GM12878 (cell line): ENCODE measurements around the gene CMTM4. TPM values are rescaled to one million over a fixed set of nuclear protein-coding genes. Genes with fewer than 3 reads are reported as not detected.

Source experiments
- ATAC-seq: fragments of 200-7000 bp; cut with Tn5 transposase; 3 replicates; pipeline ENCODE4 v1.9.1; 2020; ENCODE audit warnings: mild to moderate bottlenecking, moderate library complexity
- BruUV-seq: library from RNA; stranded (reverse); fragments of 400-500 nt; replicated peaks from 2 replicates; lab custom pipeline; 2021; lab: Mats Ljungman, UMichigan
- CTCF ChIA-PET: fragments of 300-600 bp; sonication (Branson Sonifier 250); formaldehyde crosslinking; extraction: SDS; loops from one replicate; lab custom pipeline; 2021; ENCODE audit warnings: inconsistent platforms; lab: Yijun Ruan, JAX
- POLR2A ChIA-PET: fragments of 350-600 bp; formaldehyde crosslinking; extraction: SDS; loops from one replicate; lab custom pipeline; 2021; ENCODE audit warnings: inconsistent platforms; lab: Charles Lee
- RAD21 ChIA-PET: fragments of 300-600 bp; sonication (Branson Sonifier 250); formaldehyde crosslinking; loops from one replicate; lab custom pipeline; 2023; ENCODE audit warnings: antibody characterized with exemption; ENCODE audit not compliant: unreplicated experiment; lab: Charles Lee
- SMC1A ChIA-PET: fragments of 300-600 bp; sonication (Branson Sonifier 250); formaldehyde crosslinking; loops from one replicate; lab custom pipeline; 2023; ENCODE audit not compliant: unreplicated experiment, uncharacterized antibody; lab: Charles Lee
- DNase-seq: peaks from one replicate; pipeline ENCODE4 v3.0.0-alpha.2; 2011; ENCODE audit warnings: low read depth, low spot score
- FAIRE-seq: peaks from 3 replicates; lab custom pipeline; 2011; peaks lifted over from hg19 to GRCh38; lab: Jason Lieb, UNC
- H2AFZ ChIP-seq: 2 replicates; pipeline ENCODE4 v1.6.0; 2011; ENCODE audit warnings: low read depth, low read length, control low read depth; ENCODE audit not compliant: control insufficient read depth
- H3K27ac ChIP-seq: 2 replicates; pipeline ENCODE4 v1.5.1; 2011; ENCODE audit warnings: control low read depth; ENCODE audit not compliant: control insufficient read depth, insufficient read depth
- H3K27me3 ChIP-seq, 2 experiments: replicated peaks in 1 of 2; 2 replicates each; pipeline versions ENCODE4 v1.6.0 to v1.6.1; 2011; ENCODE audit warnings: low read length in 1 of 2; ENCODE audit not compliant: control insufficient read depth in 2 of 2, insufficient read depth in 2 of 2
- H3K36me3 ChIP-seq, 2 experiments: 2 replicates each; pipeline ENCODE4 v1.5.1; 2011; ENCODE audit warnings: low read length in 1 of 2; ENCODE audit not compliant: control insufficient read depth in 2 of 2, insufficient read depth in 2 of 2
- H3K4me1 ChIP-seq: 2 replicates; pipeline ENCODE4 v1.6.1; 2011; ENCODE audit warnings: mild to moderate bottlenecking, low read length, moderate library complexity, mixed read lengths; ENCODE audit not compliant: control insufficient read depth, insufficient read depth
- H3K4me2 ChIP-seq: 2 replicates; pipeline ENCODE4 v1.6.0; 2011; ENCODE audit warnings: control low read depth; ENCODE audit not compliant: control insufficient read depth, insufficient read depth
- H3K4me3 ChIP-seq: fragments of 200-600 bp; sonication (generic); 2 replicates; pipeline ENCODE4 v1.5.1; 2016
- H3K79me2 ChIP-seq: 2 replicates; pipeline ENCODE4 v1.6.0; 2011; ENCODE audit warnings: low read length; ENCODE audit not compliant: control insufficient read depth, insufficient read depth
- H3K9ac ChIP-seq: 2 replicates; pipeline ENCODE4 v1.8.0; 2011; ENCODE audit warnings: low read length, control low read depth, mixed read lengths; ENCODE audit not compliant: control insufficient read depth, insufficient read depth
- H3K9me3 ChIP-seq: replicated peaks from 3 replicates; pipeline ENCODE4 v1.5.1; 2011; ENCODE audit warnings: mild to moderate bottlenecking, low read length; ENCODE audit not compliant: control insufficient read depth, insufficient read depth
- H4K20me1 ChIP-seq: 2 replicates; pipeline ENCODE4 v1.6.0; 2011; ENCODE audit not compliant: control insufficient read depth, insufficient read depth
- GATAD2B ChIP-seq: fragments of 450-650 bp; conservative IDR thresholded peaks from 2 replicates; pipeline ENCODE4 v1.6.1; 2017; ENCODE audit warnings: low read depth, mild to moderate bottlenecking, moderate library complexity
- IRF4 ChIP-seq: IDR thresholded peaks from 2 replicates; pipeline ENCODE4 v1.6.1; 2011; ENCODE audit warnings: low read depth, low read length
- IRF5 ChIP-seq: fragments of 450-650 bp; IDR thresholded peaks from 2 replicates; pipeline ENCODE4 v1.6.1; 2017; ENCODE audit warnings: borderline replicate concordance
- MYB ChIP-seq: fragments of 150-350 bp; IDR thresholded peaks from 2 replicates; pipeline ENCODE4 v1.6.1; 2014; ENCODE audit warnings: mild to moderate bottlenecking, low read depth, low read length, borderline replicate concordance
- REST ChIP-seq: IDR thresholded peaks from 2 replicates; pipeline ENCODE4 v1.6.1; 2012; ENCODE audit warnings: mild to moderate bottlenecking, low read depth, low read length
- SMAD5 ChIP-seq: IDR thresholded peaks from 2 replicates; pipeline ENCODE4 v1.6.1; 2016; ENCODE audit warnings: antibody characterized with exemption, low read depth
- SUZ12 ChIP-seq: fragments of 200-600 bp; sonication (generic); IDR thresholded peaks from one replicate; pipeline ENCODE4 v1.6.1; 2018; ENCODE audit warnings: antibody characterized with exemption, mild to moderate bottlenecking; ENCODE audit not compliant: unreplicated experiment
- USF2 ChIP-seq: IDR thresholded peaks from 2 replicates; pipeline ENCODE4 v1.6.1; 2011; ENCODE audit warnings: low read depth, low read length, improper control_type of control experiment, borderline replicate concordance
- ZNF207 ChIP-seq: fragments of 450-650 bp; IDR thresholded peaks from 2 replicates; pipeline ENCODE4 v1.6.1; 2014; ENCODE audit warnings: antibody characterized with exemption, mild to moderate bottlenecking, borderline replicate concordance
- ZNF274 ChIP-seq: IDR thresholded peaks from one replicate; pipeline ENCODE4 v1.8.0; 2011; ENCODE audit not compliant: insufficient read length, insufficient read depth
- ZSCAN29 ChIP-seq: fragments of 450-650 bp; IDR thresholded peaks from 2 replicates; pipeline ENCODE4 v1.6.1; 2017; ENCODE audit warnings: mild to moderate bottlenecking, moderate library complexity
- ZZZ3 ChIP-seq: IDR thresholded peaks from 2 replicates; pipeline ENCODE4 v1.6.1; 2011; ENCODE audit warnings: low read depth; ENCODE audit not compliant: control insufficient read depth, insufficient read length
- WGBS: methylation state at CpG from one replicate; pipeline ENCODE4 v1.1.6; 2016; ENCODE audit warnings: low lambda C conversion rate; ENCODE audit not compliant: insufficient replicate concordance, insufficient coverage; ENCODE audit errors: missing lambda C conversion rate; 5-methylcytosine and 5-hydroxymethylcytosine counted together
- in situ Hi-C: fragments of 300-500 bp; cut with MboI; formaldehyde crosslinking; loops from 9 replicates; pipeline ENCODE4 v1.14.3; 2018; ENCODE audit warnings: mixed read lengths
- intact Hi-C: fragments of 100-400 bp; cut with micrococcal nuclease; formaldehyde crosslinking; loops from one replicate; pipeline ENCODE4 v1.14.2; 2022; ENCODE audit not compliant: unreplicated experiment
- polyA plus RNA-seq, 11 experiments: library from polyadenylated mRNA; depleted of rRNA in 4 of 11; unstranded in 6 of 11; stranded (reverse) in 5 of 11; fragments of >200 nt; fragmentation: Nextera tagmentation in 4 of 11; fragmentation: Illumina TruSeq in 1 of 11; extraction: Ambion mirVana in 4 of 11; extraction: Trizol in 1 of 11; gene quantifications; 1 replicate in 1 of 11; 2 replicates in 10 of 11; pipeline versions ENCODE4 v1.2.1 to v1.2.3, GENCODE V29; 2011 to 2016; ENCODE audit warnings: inconsistent platforms in 2 of 11, missing spikeins in 2 of 11, low read depth in 1 of 11
- total RNA-seq, 4 experiments: library from RNA; depleted of rRNA in 3 of 4; stranded (reverse); fragments of >200 nt in 3 of 4; fragmentation: Illumina TruSeq in 1 of 4; extraction: Trizol in 1 of 4; gene quantifications; 2 replicates each; pipeline versions ENCODE4 v1.2.1 to v1.2.3, GENCODE V29; 2013 to 2021
- TF ChIP-seq, protein P1 (sequence below): fragments of 450-650 bp; formaldehyde crosslinking; IDR thresholded peaks from 2 replicates; pipeline ENCODE4 v1.4.0; 2020; ENCODE audit warnings: mild to moderate bottlenecking, moderate library complexity

The CMTM4 gene
- total and polyA plus RNA-seq, 10 of the 15 experiments (the other 5 are each of a cell fraction or from before 2014, with no cell fraction given) = 0.02 to 0.43 (median 0.15) TPM; not detected in 2

DNA sequence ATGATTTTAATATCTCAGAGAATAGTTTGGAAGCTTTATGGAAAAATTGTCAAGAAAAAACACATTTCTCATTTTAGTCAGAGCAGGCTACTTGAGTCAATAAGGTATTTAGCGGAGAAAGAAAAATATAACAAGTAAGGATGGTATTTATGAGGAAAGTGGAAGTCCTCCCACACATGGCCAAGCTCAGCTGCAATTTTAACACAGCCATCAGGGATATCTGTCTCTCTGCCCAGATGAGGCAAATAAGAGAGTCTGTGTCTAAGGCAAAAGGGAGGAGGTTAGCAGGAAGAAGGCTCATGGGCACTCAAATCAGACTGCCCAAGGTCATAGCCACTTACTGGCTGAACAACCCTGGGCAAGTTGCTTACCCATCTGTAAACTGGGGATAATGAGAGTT is 122.5 kb downstream of the CMTM4 start:
- no peak overlapping the region for H3K4me2 ChIP-seq
- no peak overlapping the region for H3K27ac ChIP-seq
- no peak overlapping the region for H3K9ac ChIP-seq
- no peaks in the 10 kb centered on the region for H3K4me1 ChIP-seq
- ChIA-PET SMC1A (interaction anchor here (1.1 to 4.0 kb wide), 6 partner anchors 8 to 77 kb away, joined by 3 to 25 read pairs (median 5); no protein-coding TSS in a partner anchor), POLR2A (interaction anchor here (2.4 kb wide), 1 partner anchor 10 kb away, joined by 6 read pairs; no protein-coding TSS in a partner anchor), CTCF (interaction anchor here (1.0 to 4.6 kb wide), 5 partner anchors 11 to 167 kb away, joined by 3 to 26 read pairs (median 5); no protein-coding TSS in a partner anchor), RAD21 (interaction anchor here (1.0 kb wide), 3 partner anchors 11 to 34 kb away, joined by 3 read pairs; no protein-coding TSS in a partner anchor)
- no peaks in the 10 kb centered on the region for H4K20me1 ChIP-seq
- in situ Hi-C loops (no loop called here), intact Hi-C loops (no loop called here)
- H2AFZ ChIP-seq = no peak overlapping the region
- H3K79me2 ChIP-seq = no peaks in the 10 kb centered on the region
- H3K27me3 ChIP-seq = peaks cover 5 to 12% of the 10 kb centered on the region in 2 experiments
- DNase-seq (no peak), FAIRE-seq (no peak), ATAC-seq (no peak)
- BruUV-seq = no TSS peak
- no peaks in the 10 kb centered on the region for H3K36me3 ChIP-seq
- H3K4me3 ChIP-seq = no peak overlapping the region
- H3K9me3 ChIP-seq = no peaks in the 10 kb centered on the region
- 88% methylated on average over 1 of the region's 1 CpG for WGBS
- TF ChIP-seq SUZ12 (no peak), IRF5 (no peak), ZSCAN29 (no peak), ZZZ3 (no peak), ZNF274 (no peak), MYB (no peak), GATAD2B (no peak), SMAD5 (no peak), ZNF207 (no peak), USF2 (no peak), IRF4 (no peak), REST (no peak)
- TF ChIP-seq, protein P1, sequence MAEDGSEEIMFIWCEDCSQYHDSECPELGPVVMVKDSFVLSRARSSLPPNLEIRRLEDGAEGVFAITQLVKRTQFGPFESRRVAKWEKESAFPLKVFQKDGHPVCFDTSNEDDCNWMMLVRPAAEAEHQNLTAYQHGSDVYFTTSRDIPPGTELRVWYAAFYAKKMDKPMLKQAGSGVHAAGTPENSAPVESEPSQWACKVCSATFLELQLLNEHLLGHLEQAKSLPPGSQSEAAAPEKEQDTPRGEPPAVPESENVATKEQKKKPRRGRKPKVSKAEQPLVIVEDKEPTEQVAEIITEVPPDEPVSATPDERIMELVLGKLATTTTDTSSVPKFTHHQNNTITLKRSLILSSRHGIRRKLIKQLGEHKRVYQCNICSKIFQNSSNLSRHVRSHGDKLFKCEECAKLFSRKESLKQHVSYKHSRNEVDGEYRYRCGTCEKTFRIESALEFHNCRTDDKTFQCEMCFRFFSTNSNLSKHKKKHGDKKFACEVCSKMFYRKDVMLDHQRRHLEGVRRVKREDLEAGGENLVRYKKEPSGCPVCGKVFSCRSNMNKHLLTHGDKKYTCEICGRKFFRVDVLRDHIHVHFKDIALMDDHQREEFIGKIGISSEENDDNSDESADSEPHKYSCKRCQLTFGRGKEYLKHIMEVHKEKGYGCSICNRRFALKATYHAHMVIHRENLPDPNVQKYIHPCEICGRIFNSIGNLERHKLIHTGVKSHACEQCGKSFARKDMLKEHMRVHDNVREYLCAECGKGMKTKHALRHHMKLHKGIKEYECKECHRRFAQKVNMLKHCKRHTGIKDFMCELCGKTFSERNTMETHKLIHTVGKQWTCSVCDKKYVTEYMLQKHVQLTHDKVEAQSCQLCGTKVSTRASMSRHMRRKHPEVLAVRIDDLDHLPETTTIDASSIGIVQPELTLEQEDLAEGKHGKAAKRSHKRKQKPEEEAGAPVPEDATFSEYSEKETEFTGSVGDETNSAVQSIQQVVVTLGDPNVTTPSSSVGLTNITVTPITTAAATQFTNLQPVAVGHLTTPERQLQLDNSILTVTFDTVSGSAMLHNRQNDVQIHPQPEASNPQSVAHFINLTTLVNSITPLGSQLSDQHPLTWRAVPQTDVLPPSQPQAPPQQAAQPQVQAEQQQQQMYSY (CRISPR knock-in tag) = no peak
